Measurements from ENCODE around the gene MELK. TPM values are rescaled to one million over a fixed set of nuclear protein-coding genes. Genes with fewer than 3 reads are reported as not detected.
"Not testable (repeated sequence)": the region's sequence is repeated elsewhere in the genome, so short reads cannot be mapped to it uniquely, and the experiment has no call there.

The MELK gene
- total RNA-seq (8.9 TPM), polyA plus RNA-seq (ENCODE audit: insufficient read depth in 1 of 8, insufficient read length in 8 of 8, low replicate concordance in 1 of 8) (10 to 100 TPM in 7 of 8 donors, 1 to 10 TPM in 1; 8.9 to 16.8 (median 11.8) TPM)
- long read RNA-seq, donor 1 = 0 reads
- long read RNA-seq, donor 2 = 0 reads
- long read RNA-seq, donor 3, partial matches to known transcripts = 0 of 1 reads
- long read RNA-seq, donor 3, other reads (novel, unspliced or antisense) = 0 of 1 reads
- long read RNA-seq, donor 4 = 0 reads
- long read RNA-seq, donor 5 = 0 reads
- long read RNA-seq, donor 6 = 0 reads
- long read RNA-seq, donor 7 = 0 reads
- long read RNA-seq, donor 8, partial matches to known transcripts = 0 of 1 reads
- long read RNA-seq, donor 8, other reads (novel, unspliced or antisense) = 0 of 1 reads
- long read RNA-seq, donor 9, partial matches to known transcripts = 0 of 1 reads
- long read RNA-seq, donor 9, other reads (novel, unspliced or antisense) = 0 of 1 reads
- long read RNA-seq, donor 10, partial matches to known transcripts = 0 of 1 reads
- long read RNA-seq, donor 10, other reads (novel, unspliced or antisense) = 0 of 1 reads
- long read RNA-seq, donor 11 = 0 reads

DNA sequence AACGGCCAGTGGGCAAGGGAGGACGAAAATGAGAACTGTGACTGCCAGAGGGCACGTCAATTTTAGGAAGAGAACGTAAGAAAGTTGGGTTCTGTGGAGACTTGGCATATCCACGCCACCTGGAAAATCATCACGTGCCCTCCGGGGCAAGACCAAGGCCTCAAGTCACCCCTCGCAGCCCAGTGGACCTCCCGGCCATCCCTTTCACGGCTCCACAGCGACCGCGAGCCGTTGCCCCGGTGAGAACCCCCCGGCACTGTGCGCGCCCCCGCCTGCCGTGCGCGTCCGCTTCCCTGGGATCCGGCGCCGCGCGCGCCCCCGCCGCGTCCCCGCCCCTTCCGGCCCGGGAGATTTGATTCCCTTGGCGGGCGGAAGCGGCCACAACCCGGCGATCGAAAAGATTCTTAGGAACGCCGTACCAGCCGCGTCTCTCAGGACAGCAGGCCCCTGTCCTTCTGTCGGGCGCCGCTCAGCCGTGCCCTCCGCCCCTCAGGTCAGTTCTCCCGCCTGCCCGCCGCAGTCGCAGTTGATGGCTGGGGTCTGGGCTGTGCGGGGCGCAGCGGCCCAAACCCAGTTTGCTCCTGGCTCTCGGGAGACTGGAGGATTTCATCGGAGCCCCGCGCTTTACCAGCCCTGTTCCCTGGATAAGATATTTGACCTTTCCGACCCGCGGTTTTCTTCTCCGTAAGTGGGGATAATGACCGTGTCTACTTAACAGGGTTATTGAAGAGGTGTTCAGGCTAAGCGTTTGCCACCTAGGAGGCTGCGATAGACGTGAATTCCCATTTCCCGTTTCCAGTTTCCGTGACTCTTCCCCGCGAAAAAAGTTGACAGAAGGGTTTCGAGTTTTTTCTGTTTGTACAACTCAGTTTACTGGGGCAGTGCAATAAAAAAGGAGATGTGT is at the start of gene MELK:
Gene MELK, plus strand, starts transcription at position 381 of the 904 bp plus-strand sequence. CDS start 8,787 bp downstream, outside the sequence.
- peak within 1 kb of the TSS; percentile 70 for H3K27ac ChIP-seq (ENCODE audit: low read length)
- WGBS (ENCODE audit: insufficient coverage) = under 1% methylated on average over 68 of the region's 74 CpGs
- peaks cover 9% of the 10 kb centered on the region for H3K4me1 ChIP-seq (ENCODE audit: control insufficient read depth, insufficient read depth, low read length)
- no peaks in the 10 kb centered on the region for H3K27me3 ChIP-seq (ENCODE audit: control insufficient read depth, insufficient read depth, low read length)
- H3K36me3 ChIP-seq (ENCODE audit: control insufficient read depth, insufficient read depth, low read length) = no peaks in the 10 kb centered on the region
- peak; percentile 89 for DNase-seq
- H3K9me3 ChIP-seq (replicated peaks; ENCODE audit: control insufficient read depth, low read depth, low read length) = no peaks in the 10 kb centered on the region
- H3K4me3 ChIP-seq (ENCODE audit: low read length) = peak within 1 kb of the TSS; percentile 89

DNA sequence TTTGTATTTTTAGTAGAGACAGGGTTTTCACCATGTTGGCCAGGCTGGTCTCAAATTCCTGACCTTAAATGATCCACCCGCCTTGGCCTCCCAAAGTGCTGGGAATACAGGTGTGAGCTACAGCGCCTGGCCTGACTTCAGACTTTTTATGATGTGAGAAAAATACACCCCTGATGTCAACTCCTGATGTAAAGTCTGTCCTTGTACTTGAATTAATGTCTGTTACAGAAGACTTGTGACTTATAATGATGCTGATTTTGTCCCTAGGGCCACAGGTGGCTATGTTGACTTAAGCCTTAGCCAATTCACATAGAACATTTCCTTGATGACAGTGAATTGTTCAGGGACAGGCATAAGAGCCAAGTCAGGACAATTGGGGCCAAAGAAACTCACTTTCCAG is 42.5 kb upstream of the MELK start:
- no peak for DNase-seq
- H3K4me3 ChIP-seq (ENCODE audit: low read length) = no peak overlapping the region
- no peak overlapping the region for H3K27ac ChIP-seq (ENCODE audit: low read length)
- H3K9me3 ChIP-seq (replicated peaks; ENCODE audit: control insufficient read depth, low read depth, low read length) = no peaks in the 10 kb centered on the region
- no peaks in the 10 kb centered on the region for H3K36me3 ChIP-seq (ENCODE audit: control insufficient read depth, insufficient read depth, low read length)
- WGBS (ENCODE audit: insufficient coverage) = no CpG with 5 or more reads among the region's 2 CpGs
- H3K27me3 ChIP-seq (ENCODE audit: control insufficient read depth, insufficient read depth, low read length) = no peaks in the 10 kb centered on the region
- H3K4me1 ChIP-seq (ENCODE audit: control insufficient read depth, insufficient read depth, low read length) = no peaks in the 10 kb centered on the region

DNA sequence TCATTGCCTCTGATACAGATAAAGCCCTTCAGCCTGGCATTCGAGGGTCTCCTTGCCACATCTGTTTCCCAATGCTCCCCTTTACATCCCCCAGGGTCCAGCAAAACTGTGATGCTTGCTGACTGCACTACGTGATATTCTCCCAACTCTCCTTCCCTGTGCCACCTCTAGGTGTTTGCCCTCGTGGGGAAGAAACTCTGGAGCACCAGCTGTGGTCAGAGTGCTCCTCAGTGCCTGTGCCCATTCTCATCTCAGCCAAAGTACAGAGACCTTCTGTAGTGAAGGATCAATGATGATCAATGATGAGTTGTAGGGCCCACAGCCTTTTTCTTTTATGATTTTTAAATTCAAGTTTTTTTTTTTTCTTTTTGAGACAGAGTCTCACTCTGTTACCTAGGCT is 40.3 kb upstream of the MELK start:
- Histone ChIP-seq H3K9me3 (replicated peaks; ENCODE audit: control insufficient read depth, low read depth, low read length) (no peaks in the 10 kb centered on the region), H3K4me3 (ENCODE audit: low read length) (no peak overlapping the region), H3K27me3 (ENCODE audit: control insufficient read depth, insufficient read depth, low read length) (no peaks in the 10 kb centered on the region), H3K4me1 (ENCODE audit: control insufficient read depth, insufficient read depth, low read length) (no peaks in the 10 kb centered on the region), H3K36me3 (ENCODE audit: control insufficient read depth, insufficient read depth, low read length) (no peaks in the 10 kb centered on the region), H3K27ac (ENCODE audit: low read length) (no peak overlapping the region)
- 61% methylated on average over 2 of the region's 3 CpGs for WGBS (ENCODE audit: insufficient coverage)
- no peak for DNase-seq

DNA sequence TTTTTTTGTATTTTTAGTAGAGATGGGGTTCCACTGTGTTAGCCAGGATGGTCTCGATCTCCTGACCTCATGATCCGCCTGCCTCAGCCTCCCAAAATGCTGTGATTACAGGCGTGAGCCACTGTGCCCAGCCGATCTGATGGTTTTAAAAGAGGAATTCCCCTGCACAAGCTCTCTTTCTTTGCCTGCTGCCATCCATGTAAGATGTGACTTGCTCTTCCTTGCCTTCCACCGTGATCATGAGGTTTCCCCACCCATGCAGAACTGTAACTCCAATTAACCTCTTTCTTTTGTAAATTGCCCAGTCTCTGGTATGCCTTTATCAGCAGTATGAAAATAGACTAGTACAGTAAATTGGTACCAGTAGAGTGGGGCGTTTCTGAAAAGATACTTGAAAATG is 39.0 kb upstream of the MELK start:
- H3K27ac ChIP-seq (ENCODE audit: low read length); H3K4me3 ChIP-seq (ENCODE audit: low read length); H3K4me1 ChIP-seq (ENCODE audit: control insufficient read depth, insufficient read depth, low read length); DNase-seq; H3K36me3 ChIP-seq (ENCODE audit: control insufficient read depth, insufficient read depth, low read length); H3K27me3 ChIP-seq (ENCODE audit: control insufficient read depth, insufficient read depth, low read length); H3K9me3 ChIP-seq (replicated peaks; ENCODE audit: control insufficient read depth, low read depth, low read length): not testable (repeated sequence)
- 86% methylated on average over 5 of the region's 6 CpGs for WGBS (ENCODE audit: insufficient coverage)

DNA sequence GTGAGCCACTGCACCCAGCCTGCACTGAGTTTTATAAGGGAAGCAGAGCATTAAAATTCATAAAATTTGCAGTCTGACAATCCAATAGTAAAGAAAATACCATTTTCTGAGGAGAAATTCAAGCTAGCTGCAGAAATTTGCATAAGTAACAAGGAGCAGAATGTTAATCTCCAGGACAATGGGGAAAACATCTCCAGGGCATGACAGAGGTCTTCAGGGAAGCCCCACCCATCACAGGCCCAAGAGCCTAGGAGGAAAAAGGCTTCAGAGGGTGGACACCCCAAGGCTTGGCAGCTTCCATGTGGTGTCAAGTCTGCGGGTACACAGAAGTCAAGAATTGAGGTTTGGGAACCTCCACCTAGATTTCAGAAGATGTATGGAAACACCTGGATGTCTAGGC is 37.6 kb upstream of the MELK start:
- Histone ChIP-seq H3K4me3 (ENCODE audit: low read length) (no peak overlapping the region), H3K4me1 (ENCODE audit: control insufficient read depth, insufficient read depth, low read length) (no peaks in the 10 kb centered on the region), H3K36me3 (ENCODE audit: control insufficient read depth, insufficient read depth, low read length) (no peaks in the 10 kb centered on the region), H3K27ac (ENCODE audit: low read length) (no peak overlapping the region), H3K9me3 (replicated peaks; ENCODE audit: control insufficient read depth, low read depth, low read length) (no peaks in the 10 kb centered on the region), H3K27me3 (ENCODE audit: control insufficient read depth, insufficient read depth, low read length) (no peaks in the 10 kb centered on the region)
- 100% methylated on average over 1 of the region's 1 CpG for WGBS (ENCODE audit: insufficient coverage)
- DNase-seq = no peak

DNA sequence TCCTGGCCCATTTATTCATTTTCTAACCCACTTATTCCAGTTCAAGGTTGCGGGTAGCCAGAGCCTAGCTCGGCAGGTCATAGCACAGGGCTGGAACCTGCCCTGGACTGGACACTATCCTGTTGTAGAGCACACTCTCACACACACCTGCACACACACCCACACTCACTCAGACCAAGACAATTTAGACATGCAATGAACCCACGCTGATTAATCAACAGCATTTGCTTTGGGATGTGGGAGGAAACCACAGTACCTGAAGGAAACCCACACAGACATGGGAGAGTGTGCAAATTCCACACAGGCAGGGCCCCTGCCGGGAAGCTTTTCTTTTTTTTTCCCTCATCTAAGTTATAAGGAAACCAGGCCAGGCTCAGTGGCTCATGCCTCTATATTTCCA is 34.8 kb upstream of the MELK start:
- Histone ChIP-seq H3K36me3 (ENCODE audit: control insufficient read depth, insufficient read depth, low read length) (no peaks in the 10 kb centered on the region), H3K27me3 (ENCODE audit: control insufficient read depth, insufficient read depth, low read length) (no peaks in the 10 kb centered on the region), H3K4me1 (ENCODE audit: control insufficient read depth, insufficient read depth, low read length) (no peaks in the 10 kb centered on the region), H3K27ac (ENCODE audit: low read length) (no peak overlapping the region), H3K4me3 (ENCODE audit: low read length) (no peak overlapping the region), H3K9me3 (replicated peaks; ENCODE audit: control insufficient read depth, low read depth, low read length) (no peaks in the 10 kb centered on the region)
- WGBS (ENCODE audit: insufficient coverage) = 100% methylated on average over 2 of the region's 4 CpGs
- no peak for DNase-seq

DNA sequence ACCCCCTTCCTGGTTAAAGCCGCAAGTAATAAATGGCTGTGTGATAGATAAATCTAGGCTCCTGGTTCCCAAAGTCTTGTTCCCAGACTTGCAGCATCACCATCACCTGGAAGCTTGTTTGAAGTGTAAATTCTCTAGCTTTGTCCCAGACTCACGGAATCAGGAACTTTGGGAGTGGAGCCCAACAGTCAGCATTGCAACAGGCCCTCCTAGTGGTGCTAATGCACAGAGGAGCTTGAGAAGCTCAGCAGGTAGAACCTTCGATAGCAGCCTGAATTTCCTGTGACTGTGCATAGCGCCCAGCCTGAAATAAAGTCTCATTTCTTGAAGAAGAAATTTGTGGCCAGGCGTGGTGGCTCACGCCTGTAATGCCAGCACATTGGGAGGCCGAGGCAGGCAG is 30.3 kb upstream of the MELK start:
- no peaks in the 10 kb centered on the region for H3K9me3 ChIP-seq (replicated peaks; ENCODE audit: control insufficient read depth, low read depth, low read length)
- H3K4me1 ChIP-seq (ENCODE audit: control insufficient read depth, insufficient read depth, low read length) = peaks cover 4% of the 10 kb centered on the region
- no peaks in the 10 kb centered on the region for H3K27me3 ChIP-seq (ENCODE audit: control insufficient read depth, insufficient read depth, low read length)
- H3K4me3 ChIP-seq (ENCODE audit: low read length) = no peak overlapping the region
- H3K27ac ChIP-seq (ENCODE audit: low read length) = no peak overlapping the region
- no peak for DNase-seq
- 76% methylated on average over 6 of the region's 7 CpGs for WGBS (ENCODE audit: insufficient coverage)
- H3K36me3 ChIP-seq (ENCODE audit: control insufficient read depth, insufficient read depth, low read length) = no peaks in the 10 kb centered on the region

DNA sequence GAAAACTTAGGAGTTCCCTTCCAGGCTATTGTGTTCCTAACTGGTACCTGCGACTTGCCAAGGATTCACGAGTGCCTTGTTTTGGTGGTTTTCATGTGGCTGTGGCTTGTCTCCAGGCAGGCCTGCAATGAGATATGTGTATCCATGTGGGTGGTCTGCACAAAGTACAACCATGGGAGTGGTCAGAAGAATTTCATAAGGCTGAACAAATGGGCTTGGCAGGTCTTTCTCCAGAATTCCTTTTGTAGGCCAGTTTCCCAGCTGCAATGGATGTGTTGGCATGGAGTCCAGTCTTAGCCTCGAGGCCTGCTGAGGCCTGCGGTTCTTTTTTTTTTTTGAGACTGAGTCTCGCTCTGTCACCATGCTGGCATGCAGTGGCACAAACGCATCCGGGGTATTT is 28.8 kb upstream of the MELK start:
- 54% methylated on average over 3 of the region's 7 CpGs for WGBS (ENCODE audit: insufficient coverage)
- Histone ChIP-seq H3K27ac (ENCODE audit: low read length) (no peak overlapping the region), H3K36me3 (ENCODE audit: control insufficient read depth, insufficient read depth, low read length) (no peaks in the 10 kb centered on the region), H3K9me3 (replicated peaks; ENCODE audit: control insufficient read depth, low read depth, low read length) (no peaks in the 10 kb centered on the region), H3K4me1 (ENCODE audit: control insufficient read depth, insufficient read depth, low read length) (peaks cover 4% of the 10 kb centered on the region), H3K27me3 (ENCODE audit: control insufficient read depth, insufficient read depth, low read length) (no peaks in the 10 kb centered on the region), H3K4me3 (ENCODE audit: low read length) (no peak overlapping the region)
- DNase-seq = peak; percentile 85

DNA sequence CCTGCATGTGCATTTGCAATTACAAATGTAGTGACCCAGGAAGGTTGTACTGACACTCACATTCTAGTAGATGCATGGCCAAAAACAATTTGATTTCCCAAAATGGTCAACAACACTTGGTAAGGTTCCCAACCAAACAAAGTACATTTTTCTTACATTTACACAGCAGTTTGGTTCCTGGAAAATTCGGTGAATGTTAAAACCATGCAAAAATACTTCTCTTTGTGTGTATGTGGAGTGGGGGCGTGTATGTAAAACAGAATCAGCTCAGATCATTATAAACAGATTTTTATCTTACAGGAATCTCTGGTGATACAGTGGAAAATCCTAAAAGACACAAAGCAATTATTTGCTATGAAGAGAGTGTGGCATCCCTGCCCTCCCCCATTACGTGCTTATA is 25.1 kb upstream of the MELK start:
- peaks cover 4% of the 10 kb centered on the region for H3K4me1 ChIP-seq (ENCODE audit: control insufficient read depth, insufficient read depth, low read length)
- H3K27me3 ChIP-seq (ENCODE audit: control insufficient read depth, insufficient read depth, low read length) = no peaks in the 10 kb centered on the region
- no peak overlapping the region for H3K27ac ChIP-seq (ENCODE audit: low read length)
- DNase-seq = no peak
- no peaks in the 10 kb centered on the region for H3K36me3 ChIP-seq (ENCODE audit: control insufficient read depth, insufficient read depth, low read length)
- H3K9me3 ChIP-seq (replicated peaks; ENCODE audit: control insufficient read depth, low read depth, low read length) = no peaks in the 10 kb centered on the region
- H3K4me3 ChIP-seq (ENCODE audit: low read length) = no peak overlapping the region
- WGBS (ENCODE audit: insufficient coverage) = no CpG with 5 or more reads among the region's 3 CpGs

DNA sequence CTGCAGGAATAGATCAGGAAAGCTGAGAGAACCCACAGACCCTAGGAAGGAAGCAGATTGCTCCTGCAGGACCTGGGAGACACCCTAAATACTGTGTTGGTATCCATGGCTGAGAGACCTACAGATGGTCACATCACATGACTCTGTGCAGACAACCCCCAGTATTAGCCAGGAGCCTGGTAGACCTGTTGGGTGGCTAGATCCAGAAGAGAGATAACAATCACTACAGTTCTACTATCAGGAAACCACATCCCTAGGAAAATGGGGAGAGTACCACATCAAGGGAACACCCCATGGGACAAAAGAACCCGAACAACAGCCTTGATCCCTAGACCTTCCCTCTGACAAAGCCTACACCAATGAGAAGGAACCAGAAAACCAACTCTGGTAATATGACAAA is 24.2 kb upstream of the MELK start:
- Histone ChIP-seq H3K27me3 (ENCODE audit: control insufficient read depth, insufficient read depth, low read length) (no peaks in the 10 kb centered on the region), H3K27ac (ENCODE audit: low read length) (no peak overlapping the region), H3K9me3 (replicated peaks; ENCODE audit: control insufficient read depth, low read depth, low read length) (no peaks in the 10 kb centered on the region), H3K4me1 (ENCODE audit: control insufficient read depth, insufficient read depth, low read length) (peaks cover 3% of the 10 kb centered on the region), H3K36me3 (ENCODE audit: control insufficient read depth, insufficient read depth, low read length) (no peaks in the 10 kb centered on the region), H3K4me3 (ENCODE audit: low read length) (no peak overlapping the region)
- DNase-seq = no peak
- 83% methylated on average over 1 of the region's 1 CpG for WGBS (ENCODE audit: insufficient coverage)
